Neural cell (in vitro differentiated cells): ENCODE data around the gene SLC6A9. TPM values are rescaled to one million over a fixed set of nuclear protein-coding genes. Genes with fewer than 3 reads are reported as not detected.

Source experiments
- H2AFZ ChIP-seq: fragments of 200-600, 300-800 bp; sonication (generic), shearing (Covaris generic); 2 replicates; pipeline ENCODE4 v1.6.0; 2014; ENCODE audit warnings: low read depth, mild to moderate bottlenecking, antibody characterized with exemption, low read length, moderate library complexity
- H3F3A ChIP-seq: fragments of 200-600 bp; shearing (Covaris generic); 2 replicates; pipeline ENCODE4 v1.6.1; 2016; ENCODE audit warnings: mild to moderate bottlenecking, moderate library complexity, mixed read lengths, antibody characterized with exemption, low read length; ENCODE audit not compliant: insufficient read depth, poor library complexity, severe bottlenecking
- H3K27ac ChIP-seq: fragments of 200-600, 300-800 bp; sonication (generic), shearing (Covaris generic); 2 replicates; pipeline ENCODE4 v1.5.1; 2014; ENCODE audit warnings: mild to moderate bottlenecking, low read length, moderate library complexity
- H3K27me3 ChIP-seq: fragments of 300-800, 200-600 bp; sonication (generic), shearing (Covaris generic); 2 replicates; pipeline ENCODE4 v1.6.0; 2014; ENCODE audit warnings: mild to moderate bottlenecking, low read depth, low read length, moderate library complexity; ENCODE audit not compliant: insufficient read depth
- H3K36me3 ChIP-seq: fragments of 300-800, 200-600 bp; sonication (generic), shearing (Covaris generic); 2 replicates; pipeline ENCODE4 v1.5.1; 2014; ENCODE audit warnings: mild to moderate bottlenecking, antibody characterized with exemption, low read length, moderate library complexity; ENCODE audit not compliant: insufficient read depth
- H3K4me2 ChIP-seq: fragments of 300-800, 200-600 bp; sonication (generic), shearing (Covaris generic); 2 replicates; pipeline ENCODE4 v1.6.0; 2014; ENCODE audit warnings: mild to moderate bottlenecking, low read length
- H3K4me3 ChIP-seq: fragments of 300-800, 200-600 bp; sonication (generic), shearing (Covaris generic); 2 replicates; pipeline ENCODE4 v1.5.1; 2014; ENCODE audit warnings: mild to moderate bottlenecking, low read length, moderate library complexity
- H3K79me2 ChIP-seq: fragments of 200-600 bp; shearing (Covaris generic); replicated peaks from 2 replicates; pipeline ENCODE4 v1.6.0; 2014; ENCODE audit warnings: mild to moderate bottlenecking, low read length, moderate library complexity; ENCODE audit not compliant: insufficient read depth
- H3K9ac ChIP-seq: fragments of 300-800, 200-600 bp; sonication (generic), shearing (Covaris generic); 2 replicates; pipeline ENCODE4 v1.6.1; 2016; ENCODE audit warnings: mild to moderate bottlenecking, low read length, mixed read lengths
- H3K9me2 ChIP-seq: fragments of 200-600 bp; shearing (Covaris generic); 2 replicates; pipeline ENCODE4 v1.6.1; 2016; ENCODE audit warnings: mild to moderate bottlenecking, low read length, mixed read lengths; ENCODE audit not compliant: insufficient read depth
- H3K9me3 ChIP-seq: fragments of 200-600, 300-800 bp; sonication (generic), shearing (Covaris generic); 2 replicates; pipeline ENCODE4 v1.6.1; 2016; ENCODE audit warnings: mild to moderate bottlenecking, mixed run types, low read length, moderate library complexity, mixed read lengths
- H4K20me1 ChIP-seq: fragments of 200-600 bp; shearing (Covaris generic); 2 replicates; pipeline ENCODE4 v1.6.1; 2016; ENCODE audit warnings: mild to moderate bottlenecking, mixed run types; ENCODE audit not compliant: insufficient read depth
- CTCF ChIP-seq: fragments of 450-650 bp; IDR thresholded peaks from 2 replicates; pipeline ENCODE4 v1.5.1; 2014; ENCODE audit warnings: antibody characterized with exemption, mild to moderate bottlenecking, moderate library complexity; ENCODE audit not compliant: poor library complexity, severe bottlenecking
- EP300 ChIP-seq: fragments of 450-650 bp; conservative IDR thresholded peaks from 2 replicates; pipeline ENCODE4 v1.6.1; 2014; ENCODE audit warnings: antibody characterized with exemption, mild to moderate bottlenecking, moderate library complexity; ENCODE audit not compliant: poor library complexity, severe bottlenecking
- EZH2 ChIP-seq: fragments of 200-600, 300-800 bp; shearing (Covaris generic), sonication (generic); IDR thresholded peaks from 2 replicates; pipeline ENCODE4 v1.6.1; 2014; ENCODE audit warnings: antibody characterized with exemption, low read length, borderline replicate concordance, mild to moderate bottlenecking; ENCODE audit not compliant: insufficient read depth, poor library complexity, severe bottlenecking
- MXI1 ChIP-seq: fragments of 450-650 bp; conservative IDR thresholded peaks from 2 replicates; pipeline ENCODE4 v1.6.1; 2014; ENCODE audit warnings: antibody characterized with exemption, mild to moderate bottlenecking; ENCODE audit not compliant: poor library complexity, severe bottlenecking
- POLR2AphosphoS5 ChIP-seq: IDR thresholded peaks from 2 replicates; pipeline ENCODE4 v1.6.1; 2012
- RAD21 ChIP-seq: fragments of 450-650 bp; conservative IDR thresholded peaks from 2 replicates; pipeline ENCODE4 v1.6.1; 2014; ENCODE audit warnings: antibody characterized with exemption, mild to moderate bottlenecking, moderate library complexity
- REST ChIP-seq: IDR thresholded peaks from 2 replicates; pipeline ENCODE4 v1.6.1; 2012; ENCODE audit warnings: borderline replicate concordance
- SMC3 ChIP-seq: fragments of 450-650 bp; conservative IDR thresholded peaks from 2 replicates; pipeline ENCODE4 v1.6.1; 2014; ENCODE audit warnings: antibody characterized with exemption, mild to moderate bottlenecking, moderate library complexity; ENCODE audit not compliant: poor library complexity
- TAF1 ChIP-seq: IDR thresholded peaks from 2 replicates; pipeline ENCODE4 v1.6.1; 2012; ENCODE audit warnings: low read depth
- polyA plus RNA-seq: library from polyadenylated mRNA; depleted of rRNA; stranded (reverse); fragments of >200 nt; gene quantifications from 2 replicates; pipeline ENCODE4 v1.2.3, GENCODE V29; 2014

Gene SLC6A9
- polyA plus RNA-seq, 1 donor from 2014 or later = 1.3 TPM

- Histone ChIP-seq H3K79me2 (no peaks in the 10 kb centered on the region), H3K4me2 (no peak overlapping the region), H2AFZ (no peak overlapping the region), H3K4me3 (no peak overlapping the region), H3F3A (no peaks in the 10 kb centered on the region), H3K27me3 (no peaks in the 10 kb centered on the region), H3K9me3 (no peaks in the 10 kb centered on the region), H4K20me1 (no peaks in the 10 kb centered on the region), H3K9me2 (no peaks in the 10 kb centered on the region), H3K27ac (no peak overlapping the region), H3K9ac (no peak overlapping the region), H3K36me3 (peaks cover 20% of the 10 kb centered on the region)
- TF ChIP-seq RAD21 (no peak), SMC3 (no peak), CTCF (no peak), MXI1 (no peak), REST (no peak), EZH2 (no peak), TAF1 (no peak), EP300 (no peak), POLR2AphosphoS5 (no peak)
Observed at GRCh38 chr1:43965316-43965715, 65.9 kb downstream of the SLC6A9 start.

- Histone ChIP-seq H3K9me3 (no peaks in the 10 kb centered on the region), H3K27me3 (no peaks in the 10 kb centered on the region), H3K4me3 (no peak overlapping the region), H3F3A (no peaks in the 10 kb centered on the region), H3K79me2 (no peaks in the 10 kb centered on the region), H3K9ac (no peak overlapping the region), H4K20me1 (no peaks in the 10 kb centered on the region), H2AFZ (no peak overlapping the region), H3K27ac (no peak overlapping the region), H3K4me2 (no peak overlapping the region), H3K9me2 (no peaks in the 10 kb centered on the region), H3K36me3 (peaks cover 24% of the 10 kb centered on the region)
- no peak for TF ChIP-seq REST
- TF ChIP-seq MXI1 = no peak
- TF ChIP-seq EP300 = no peak
- no peak for TF ChIP-seq SMC3
- no peak for TF ChIP-seq CTCF
- no peak for TF ChIP-seq POLR2AphosphoS5
- no peak for TF ChIP-seq RAD21
- no peak for TF ChIP-seq TAF1
- no peak for TF ChIP-seq EZH2
Observed at GRCh38 chr1:43963890-43964289, 67.4 kb downstream of the SLC6A9 start.
